ENCODE data around the gene ZNF385B. TPM values are rescaled to one million over a fixed set of nuclear protein-coding genes. Genes with fewer than 3 reads are reported as not detected.

The ZNF385B gene
- total RNA-seq, 1 experiment from 2014 or later, result 9.3 TPM

- TF ChIP-seq CEBPB (IDR thresholded peaks at IDR 0.05; ENCODE audit: low read depth), result no peak
These were observed 205.8 kb downstream of the ZNF385B start (continued) for GRCh38 chr2:179655627-179656026.

- no peaks in the 10 kb centered on the region for H3K4me1 ChIP-seq (ENCODE audit: control insufficient read depth in 1 of 2, insufficient read depth in 2 of 2, low read length in 2 of 2)
- no peak overlapping the region for H3K4me2 ChIP-seq (ENCODE audit: low read length)
- H3K9me3 ChIP-seq (ENCODE audit: control insufficient read depth in 1 of 2, insufficient read depth in 1 of 2, low read depth in 1 of 2, low read length in 2 of 2), result no peaks in the 10 kb centered on the region
- no peaks in the 10 kb centered on the region for H3K36me3 ChIP-seq (ENCODE audit: control insufficient read depth in 1 of 2, insufficient read depth in 2 of 2, low read length in 2 of 2)
- no peaks in the 10 kb centered on the region for H3K79me2 ChIP-seq (ENCODE audit: insufficient read depth, low read length)
- no peaks in the 10 kb centered on the region for H3K9me2 ChIP-seq (ENCODE audit: insufficient read depth)
- H3K27ac ChIP-seq (ENCODE audit: low read depth, low read length), result no peak overlapping the region
- H3K27me3 ChIP-seq (ENCODE audit: insufficient read depth, low read length), result no peaks in the 10 kb centered on the region
- ChIA-PET RAD21 (ENCODE audit: low non-redundant PET in 1 of 2, low total read pairs in 2 of 2, uncharacterized antibody in 2 of 2, unreplicated experiment in 2 of 2) (no interaction called here), CTCF (no interaction called here), POLR2A (no interaction called here)
- DNase-seq (ENCODE audit: low read depth, low spot score) (no peak), ATAC-seq (no peak)
- H4K20me1 ChIP-seq (ENCODE audit: insufficient read depth), result no peaks in the 10 kb centered on the region
- BruUV-seq (replicated peaks), result no TSS peak
- H3K9ac ChIP-seq (ENCODE audit: low read length), result no peak overlapping the region
- no peak overlapping the region for H2AFZ ChIP-seq (ENCODE audit: low read depth, low read length, poor library complexity, severe bottlenecking)
- H3K4me3 ChIP-seq (replicated peaks in 1 of 2; ENCODE audit: low read depth in 1 of 2, low read length in 2 of 2), result no peak overlapping the region
- no peak for TF ChIP-seq CBX3 (IDR thresholded peaks at IDR 0.05; ENCODE audit: low read depth)
- no peak for TF ChIP-seq TCF7L2 (IDR thresholded peaks at IDR 0.05; ENCODE audit: borderline replicate concordance, extremely low read depth, insufficient read depth, insufficient read length)
- no peak for TF ChIP-seq EGR1 (IDR thresholded peaks at IDR 0.05; ENCODE audit: low read depth)
- TF ChIP-seq SP1 (IDR thresholded peaks at IDR 0.05; ENCODE audit: low read depth), result no peak
- no peak for TF ChIP-seq CTCF (IDR thresholded peaks at IDR 0.05 in 2 of 3, conservative IDR thresholded peaks at IDR 0.05 in 1 of 3; ENCODE audit: borderline replicate concordance in 1 of 3, insufficient read depth in 1 of 3, low read depth in 2 of 3, low read length in 2 of 3)
- TF ChIP-seq ELF1 (IDR thresholded peaks at IDR 0.05; ENCODE audit: borderline replicate concordance, low read depth), result no peak
- TF ChIP-seq EZH2phosphoT487 (IDR thresholded peaks at IDR 0.05; ENCODE audit: borderline replicate concordance), result no peak
- no peak for TF ChIP-seq REST (IDR thresholded peaks at IDR 0.05; ENCODE audit: low read depth)
- TF ChIP-seq YY1 (IDR thresholded peaks at IDR 0.05; ENCODE audit: extremely low read depth, insufficient replicate concordance, low read depth, low read length), result no peak
- no peak for TF ChIP-seq FOSL1 (IDR thresholded peaks at IDR 0.05; ENCODE audit: low read depth)
- no peak for TF ChIP-seq RAD21 (IDR thresholded peaks at IDR 0.05; ENCODE audit: low read depth)
- TF ChIP-seq ZNF274 (IDR thresholded peaks at IDR 0.05; ENCODE audit: low read depth, low read length), result no peak
- no peak for TF ChIP-seq SIN3A (IDR thresholded peaks at IDR 0.05; ENCODE audit: low read depth)
- no peak for TF ChIP-seq POLR2A (IDR thresholded peaks at IDR 0.05; ENCODE audit: borderline replicate concordance, extremely low read depth, insufficient read depth, insufficient read length)
- no peak for TF ChIP-seq ZBTB33 (IDR thresholded peaks at IDR 0.05; ENCODE audit: extremely low read depth, insufficient replicate concordance, low read length)
- intact Hi-C loops (cut with micrococcal nuclease), result no loop called here
These were observed 206.6 kb downstream of the ZNF385B start for GRCh38 chr2:179654806-179655205.

Measured in HCT116 (cell line).